ENCODE data around the gene TFPT.
"Not testable (repeated sequence)": the region's sequence is repeated elsewhere in the genome, so short reads cannot be mapped to it uniquely, and the experiment has no call there.

The TFPT gene

GRCh38 chr19:54104998-54105715 is 10.3 kb downstream of the TFPT start:
- Histone ChIP-seq H3K9ac (ENCODE audit: low read depth, low read length) (no peak overlapping the region), H3K9me3 (ENCODE audit: insufficient read depth, low read length, severe bottlenecking) (no peaks in the 10 kb centered on the region), H3K27me3 (ENCODE audit: insufficient read depth, low read length, poor library complexity) (no peaks in the 10 kb centered on the region), H3K36me3 (ENCODE audit: insufficient read depth, low read length) (peaks cover 52% of the 10 kb centered on the region), H3K4me2 (ENCODE audit: insufficient read depth, low read length) (no peak overlapping the region; the same call in 1 of the 2 replicates), H3K4me3 (ENCODE audit: low read depth in 1 of 2, low read length in 2 of 2) (no peak overlapping the region), H3K79me2 (ENCODE audit: insufficient read depth, low read length) (peaks cover 55% of the 10 kb centered on the region), H3K4me1 (ENCODE audit: insufficient read depth, low read length) (peaks cover 28% of the 10 kb centered on the region), H4K20me1 (ENCODE audit: insufficient read depth, low read length) (peaks cover 25% of the 10 kb centered on the region), H2AFZ (ENCODE audit: low read depth, low read length) (no peak overlapping the region), H3K27ac (ENCODE audit: low read length) (no peak overlapping the region)
- TF ChIP-seq EZH2 (IDR thresholded peaks at IDR 0.05; ENCODE audit: borderline replicate concordance, low read depth, low read length, severe bottlenecking), result no peak
- TF ChIP-seq, protein P1, sequence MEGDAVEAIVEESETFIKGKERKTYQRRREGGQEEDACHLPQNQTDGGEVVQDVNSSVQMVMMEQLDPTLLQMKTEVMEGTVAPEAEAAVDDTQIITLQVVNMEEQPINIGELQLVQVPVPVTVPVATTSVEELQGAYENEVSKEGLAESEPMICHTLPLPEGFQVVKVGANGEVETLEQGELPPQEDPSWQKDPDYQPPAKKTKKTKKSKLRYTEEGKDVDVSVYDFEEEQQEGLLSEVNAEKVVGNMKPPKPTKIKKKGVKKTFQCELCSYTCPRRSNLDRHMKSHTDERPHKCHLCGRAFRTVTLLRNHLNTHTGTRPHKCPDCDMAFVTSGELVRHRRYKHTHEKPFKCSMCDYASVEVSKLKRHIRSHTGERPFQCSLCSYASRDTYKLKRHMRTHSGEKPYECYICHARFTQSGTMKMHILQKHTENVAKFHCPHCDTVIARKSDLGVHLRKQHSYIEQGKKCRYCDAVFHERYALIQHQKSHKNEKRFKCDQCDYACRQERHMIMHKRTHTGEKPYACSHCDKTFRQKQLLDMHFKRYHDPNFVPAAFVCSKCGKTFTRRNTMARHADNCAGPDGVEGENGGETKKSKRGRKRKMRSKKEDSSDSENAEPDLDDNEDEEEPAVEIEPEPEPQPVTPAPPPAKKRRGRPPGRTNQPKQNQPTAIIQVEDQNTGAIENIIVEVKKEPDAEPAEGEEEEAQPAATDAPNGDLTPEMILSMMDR (IDR thresholded peaks at IDR 0.05; ENCODE audit: borderline replicate concordance, extremely low read depth, low read length, poor library complexity, severe bottlenecking), result no peak
- ATAC-seq (ENCODE audit: insufficient read depth, low read depth), result no peak
- DNase-seq, result no peak

- Histone ChIP-seq H3K4me2 (ENCODE audit: insufficient read depth, low read length) (peak within 1 kb of the TSS; percentile 96), H2AFZ (ENCODE audit: low read depth, low read length) (peak within 1 kb of the TSS; percentile 95), H3K79me2 (ENCODE audit: insufficient read depth, low read length) (peaks cover 37% of the 10 kb centered on the region), H3K36me3 (ENCODE audit: insufficient read depth, low read length) (peaks cover 26% of the 10 kb centered on the region), H3K27ac (ENCODE audit: low read length) (peak within 1 kb of the TSS; percentile 85), H3K27me3 (ENCODE audit: insufficient read depth, low read length, poor library complexity) (no peaks in the 10 kb centered on the region), H3K9me3 (ENCODE audit: insufficient read depth, low read length, severe bottlenecking) (no peaks in the 10 kb centered on the region), H4K20me1 (ENCODE audit: insufficient read depth, low read length) (peaks cover 12% of the 10 kb centered on the region), H3K4me3 (ENCODE audit: low read depth in 1 of 2, low read length in 2 of 2) (peak within 1 kb of the TSS; percentile 95 to 99; a peak in 3 of 4 replicates), H3K4me1 (ENCODE audit: insufficient read depth, low read length) (peaks cover 28% of the 10 kb centered on the region), H3K9ac (ENCODE audit: low read depth, low read length) (peak within 1 kb of the TSS; percentile 80)
- ATAC-seq (ENCODE audit: insufficient read depth, low read depth), result peak; percentile 98
- DNase-seq, result peak; percentile 99
- TF ChIP-seq, protein P1 (IDR thresholded peaks at IDR 0.05; ENCODE audit: borderline replicate concordance, extremely low read depth, low read length, poor library complexity, severe bottlenecking), result no peak
- no peak for TF ChIP-seq EZH2 (IDR thresholded peaks at IDR 0.05; ENCODE audit: borderline replicate concordance, low read depth, low read length, severe bottlenecking)
Measured at GRCh38 chr19:54102421-54103169, 12.9 kb downstream of the TFPT start, which contains the start of gene NDUFA3. Gene NDUFA3, plus strand, starts transcription at chr19:54102855. Its CDS starts 24 bp downstream, at chr19:54102879.

GRCh38 chr19:54100561-54100960 is 14.9 kb downstream of the TFPT start, which contains the start of gene OSCAR:
Gene OSCAR, minus strand, starts transcription at chr19:54100803. Its CDS starts 11 bp downstream, at chr19:54100792.
- no peaks in the 10 kb centered on the region for H3K9me3 ChIP-seq (ENCODE audit: insufficient read depth, low read length, severe bottlenecking)
- no peak for TF ChIP-seq EZH2 (IDR thresholded peaks at IDR 0.05; ENCODE audit: borderline replicate concordance, low read depth, low read length, severe bottlenecking)
- TF ChIP-seq, protein P1 (IDR thresholded peaks at IDR 0.05; ENCODE audit: borderline replicate concordance, extremely low read depth, low read length, poor library complexity, severe bottlenecking), result no peak
- no peak within 1 kb of the TSS for H3K9ac ChIP-seq (ENCODE audit: low read depth, low read length)
- H2AFZ ChIP-seq (ENCODE audit: low read depth, low read length), result peak within 1 kb of the TSS; percentile 45
- no peaks in the 10 kb centered on the region for H3K27me3 ChIP-seq (ENCODE audit: insufficient read depth, low read length, poor library complexity)
- ATAC-seq (ENCODE audit: insufficient read depth, low read depth) (no peak), DNase-seq (no peak)
- H4K20me1 ChIP-seq (ENCODE audit: insufficient read depth, low read length), result peaks cover 2% of the 10 kb centered on the region; the same call in 1 of the 2 replicates
- H3K4me3 ChIP-seq (ENCODE audit: low read depth in 1 of 2, low read length in 2 of 2), result no peak within 1 kb of the TSS
- H3K79me2 ChIP-seq (ENCODE audit: insufficient read depth, low read length), result peaks cover 29% of the 10 kb centered on the region
- H3K36me3 ChIP-seq (ENCODE audit: insufficient read depth, low read length), result peaks cover 8% of the 10 kb centered on the region
- H3K4me2 ChIP-seq (ENCODE audit: insufficient read depth, low read length), result no peak within 1 kb of the TSS
- no peak within 1 kb of the TSS for H3K27ac ChIP-seq (ENCODE audit: low read length)
- H3K4me1 ChIP-seq (ENCODE audit: insufficient read depth, low read length), result peaks cover 25% of the 10 kb centered on the region

- H3K4me1 ChIP-seq (ENCODE audit: insufficient read depth, low read length), result peaks cover 22% of the 10 kb centered on the region
- not testable (repeated sequence) for H3K27ac ChIP-seq (ENCODE audit: low read length); H3K4me3 ChIP-seq (ENCODE audit: low read depth in 1 of 2, low read length in 2 of 2); H3K36me3 ChIP-seq (ENCODE audit: insufficient read depth, low read length); H3K9ac ChIP-seq (ENCODE audit: low read depth, low read length); H3K4me2 ChIP-seq (ENCODE audit: insufficient read depth, low read length); H2AFZ ChIP-seq (ENCODE audit: low read depth, low read length); ATAC-seq (ENCODE audit: insufficient read depth, low read depth); H3K27me3 ChIP-seq (ENCODE audit: insufficient read depth, low read length, poor library complexity); H4K20me1 ChIP-seq (ENCODE audit: insufficient read depth, low read length); DNase-seq; H3K9me3 ChIP-seq (ENCODE audit: insufficient read depth, low read length, severe bottlenecking)
- peaks cover 22% of the 10 kb centered on the region for H3K79me2 ChIP-seq (ENCODE audit: insufficient read depth, low read length)
Measured at GRCh38 chr19:54099903-54100255, 15.6 kb downstream of the TFPT start.
